ENCODE measurements around the gene KIRREL3.

Gene KIRREL3

GRCh38 chr11:126892756-126893155 is 107.8 kb downstream of the KIRREL3 start:
- TF ChIP-seq CTCF (IDR thresholded peaks at IDR 0.05; ENCODE audit: low read depth, low read length) (no peak), EZH2phosphoT487 (IDR thresholded peaks at IDR 0.05; ENCODE audit: low read depth) (no peak)
- Histone ChIP-seq H3K79me2 (ENCODE audit: low read length) (no peaks in the 10 kb centered on the region), H4K20me1 (ENCODE audit: insufficient read depth, low read length) (no peaks in the 10 kb centered on the region), H3K9ac (ENCODE audit: low read length) (no peak overlapping the region), H3K4me1 (ENCODE audit: low read length) (no peaks in the 10 kb centered on the region), H3K36me3 (replicated peaks; ENCODE audit: low read depth, low read length) (no peaks in the 10 kb centered on the region), H3K27me3 (ENCODE audit: low read depth, low read length) (no peaks in the 10 kb centered on the region; the same call in 1 of the 2 replicates), H3K4me2 (ENCODE audit: low read length) (no peak overlapping the region), H3K27ac (ENCODE audit: low read length) (no peak overlapping the region), H2AFZ (ENCODE audit: low read depth, low read length) (no peak overlapping the region), H3K9me3 (ENCODE audit: insufficient read depth, low read length) (no peaks in the 10 kb centered on the region), H3K4me3 (ENCODE audit: low read length) (no peak overlapping the region)

DNA sequence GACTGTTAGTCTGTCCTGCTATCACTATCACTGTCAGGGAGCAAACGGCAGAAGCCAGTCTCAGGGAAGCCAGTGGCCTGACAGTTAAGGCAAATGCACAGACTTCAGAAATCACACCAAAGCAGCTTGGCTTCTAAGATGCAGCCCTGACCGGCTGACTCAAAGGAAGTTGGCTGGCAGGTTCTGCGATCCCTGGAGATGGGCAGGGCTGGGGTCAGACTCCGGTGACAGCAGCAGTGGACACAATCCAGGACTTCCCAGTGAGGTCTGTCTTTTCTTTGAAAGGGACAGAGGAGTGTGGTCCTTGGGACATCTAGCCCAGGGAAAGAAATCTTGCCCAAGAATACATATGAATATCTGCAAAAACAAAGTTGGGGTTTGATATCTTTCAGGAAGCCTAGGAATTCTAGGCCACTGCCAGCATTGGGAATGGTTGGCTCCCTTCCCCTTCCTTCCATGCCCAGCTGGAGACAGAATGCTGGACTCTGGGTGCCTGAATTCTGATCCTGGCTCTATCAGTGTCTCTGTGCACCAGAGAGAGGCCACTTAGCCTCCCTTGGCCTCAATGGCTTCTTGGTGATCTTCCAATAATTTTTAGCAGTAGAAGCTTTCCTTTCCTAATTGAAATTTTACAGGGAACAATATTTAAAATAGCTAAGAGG is 108.9 kb downstream of the KIRREL3 start:
- no peaks in the 10 kb centered on the region for H3K4me1 ChIP-seq (ENCODE audit: low read length)
- no peaks in the 10 kb centered on the region for H3K79me2 ChIP-seq (ENCODE audit: low read length)
- TF ChIP-seq EZH2phosphoT487 (IDR thresholded peaks at IDR 0.05; ENCODE audit: low read depth) (no peak), CTCF (IDR thresholded peaks at IDR 0.05; ENCODE audit: low read depth, low read length) (no peak)
- H3K27ac ChIP-seq (ENCODE audit: low read length) = no peak overlapping the region
- H3K9ac ChIP-seq (ENCODE audit: low read length) = no peak overlapping the region
- H3K36me3 ChIP-seq (replicated peaks; ENCODE audit: low read depth, low read length) = no peaks in the 10 kb centered on the region
- H3K4me3 ChIP-seq (ENCODE audit: low read length) = no peak overlapping the region
- H4K20me1 ChIP-seq (ENCODE audit: insufficient read depth, low read length) = no peaks in the 10 kb centered on the region
- H3K9me3 ChIP-seq (ENCODE audit: insufficient read depth, low read length) = no peaks in the 10 kb centered on the region
- H3K27me3 ChIP-seq (ENCODE audit: low read depth, low read length) = no peaks in the 10 kb centered on the region; the same call in 1 of the 2 replicates
- H2AFZ ChIP-seq (ENCODE audit: low read depth, low read length) = no peak overlapping the region
- H3K4me2 ChIP-seq (ENCODE audit: low read length) = no peak overlapping the region

DNA sequence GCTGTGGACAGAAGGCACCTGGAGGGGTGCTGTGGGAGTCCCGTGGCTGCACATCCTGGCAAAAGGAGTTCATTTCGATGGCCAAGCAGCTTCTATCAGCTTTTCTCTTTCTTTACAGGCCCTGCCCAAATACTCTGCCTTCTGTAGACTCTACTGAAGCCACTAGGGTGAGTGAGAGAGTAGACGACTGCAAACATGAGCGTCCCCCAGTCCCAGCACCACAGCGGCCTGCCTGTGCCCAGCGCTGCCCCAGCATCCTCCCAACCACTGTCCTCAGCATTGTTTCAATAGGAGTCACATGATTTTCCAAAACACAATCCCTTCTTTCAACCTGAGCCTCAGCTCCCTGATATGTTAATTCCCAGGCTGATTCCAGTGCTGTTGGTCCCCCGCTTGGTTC is 110.0 kb downstream of the KIRREL3 start:
- no peaks in the 10 kb centered on the region for H3K79me2 ChIP-seq (ENCODE audit: low read length)
- H2AFZ ChIP-seq (ENCODE audit: low read depth, low read length) = no peak overlapping the region
- no peaks in the 10 kb centered on the region for H3K9me3 ChIP-seq (ENCODE audit: insufficient read depth, low read length)
- no peak overlapping the region for H3K27ac ChIP-seq (ENCODE audit: low read length)
- no peaks in the 10 kb centered on the region for H3K4me1 ChIP-seq (ENCODE audit: low read length)
- no peaks in the 10 kb centered on the region; the same call in 1 of the 2 replicates for H3K27me3 ChIP-seq (ENCODE audit: low read depth, low read length)
- H4K20me1 ChIP-seq (ENCODE audit: insufficient read depth, low read length) = no peaks in the 10 kb centered on the region
- no peak overlapping the region for H3K4me2 ChIP-seq (ENCODE audit: low read length)
- no peak overlapping the region for H3K4me3 ChIP-seq (ENCODE audit: low read length)
- H3K9ac ChIP-seq (ENCODE audit: low read length) = no peak overlapping the region
- TF ChIP-seq EZH2phosphoT487 (IDR thresholded peaks at IDR 0.05; ENCODE audit: low read depth) (no peak), CTCF (IDR thresholded peaks at IDR 0.05; ENCODE audit: low read depth, low read length) (no peak)
- no peaks in the 10 kb centered on the region for H3K36me3 ChIP-seq (replicated peaks; ENCODE audit: low read depth, low read length)

GRCh38 chr11:126888115-126888712 is 112.4 kb downstream of the KIRREL3 start:
- Histone ChIP-seq H4K20me1 (ENCODE audit: insufficient read depth, low read length) (no peaks in the 10 kb centered on the region), H3K27me3 (ENCODE audit: low read depth, low read length) (peaks cover 4% of the 10 kb centered on the region; the same call in 1 of the 2 replicates), H3K27ac (ENCODE audit: low read length) (no peak overlapping the region), H3K4me1 (ENCODE audit: low read length) (no peaks in the 10 kb centered on the region), H3K79me2 (ENCODE audit: low read length) (no peaks in the 10 kb centered on the region), H3K9me3 (ENCODE audit: insufficient read depth, low read length) (no peaks in the 10 kb centered on the region), H3K4me3 (ENCODE audit: low read length) (no peak overlapping the region), H3K9ac (ENCODE audit: low read length) (no peak overlapping the region), H2AFZ (ENCODE audit: low read depth, low read length) (no peak overlapping the region), H3K36me3 (replicated peaks; ENCODE audit: low read depth, low read length) (no peaks in the 10 kb centered on the region), H3K4me2 (ENCODE audit: low read length) (no peak overlapping the region)
- no peak for TF ChIP-seq CTCF (IDR thresholded peaks at IDR 0.05; ENCODE audit: low read depth, low read length)
- TF ChIP-seq EZH2phosphoT487 (IDR thresholded peaks at IDR 0.05; ENCODE audit: low read depth) = no peak
